T-helper 1 cell treated with Interleukin-12 subunit alpha and Interleukin-12 subunit beta and Interleukin-4 antibody, amounts not matched to agents 30 ng/mL and 1 ng/mL, for 36 hours (primary cell): ENCODE results near the gene RNASEL. TPM values are rescaled to one million over a fixed set of nuclear protein-coding genes. Genes with fewer than 3 reads are reported as not detected.
"Not testable (repeated sequence)": the region's sequence is repeated elsewhere in the genome, so short reads cannot be mapped to it uniquely, and the experiment has no call there.

Source experiments
- intact Hi-C: fragments of 100-400 bp; cut with micrococcal nuclease; formaldehyde crosslinking; loops from one replicate; pipeline ENCODE4 v1.15.1; 2024
- total RNA-seq: library from RNA; stranded (reverse); gene quantifications from 2 replicates; pipeline ENCODE4 v1.2.3, GENCODE V29; 2022

Gene RNASEL
- total RNA-seq, 1 donor from 2014 or later: 5.3 TPM

GRCh38 chr1:182569939-182570610 lies 19.0 kb downstream of the RNASEL start:
- intact Hi-C loops: no loop called here

GRCh38 chr1:182568647-182569284 lies 20.3 kb downstream of the RNASEL start:
- intact Hi-C loops: no loop called here

GRCh38 chr1:182567629-182568028 lies 21.4 kb downstream of the RNASEL start:
- intact Hi-C loops: no loop called here

- intact Hi-C loops: no loop called here
Observed at GRCh38 chr1:182565537-182565936, 23.5 kb downstream of the RNASEL start.

GRCh38 chr1:182564406-182565004 lies 24.6 kb downstream of the RNASEL start:
- intact Hi-C loops: no loop called here

GRCh38 chr1:182563095-182563494 lies 26.0 kb downstream of the RNASEL start:
- intact Hi-C loops: no loop called here

GRCh38 chr1:182561456-182561855 lies 27.6 kb downstream of the RNASEL start:
- intact Hi-C loops: no loop called here

GRCh38 chr1:182560392-182560984 lies 28.6 kb downstream of the RNASEL start:
- intact Hi-C loops: no loop called here

GRCh38 chr1:182556279-182556678 lies 32.8 kb downstream of the RNASEL start:
- intact Hi-C loops: no loop called here

- intact Hi-C loops: no loop called here
Observed at GRCh38 chr1:182555493-182555892, 33.6 kb downstream of the RNASEL start.

- intact Hi-C loops: no loop called here
Observed at GRCh38 chr1:182552527-182552926, 36.5 kb downstream of the RNASEL start.

- intact Hi-C loops: no loop called here
Observed at GRCh38 chr1:182549811-182550210, 39.2 kb downstream of the RNASEL start.

GRCh38 chr1:182549346-182549745 lies 39.7 kb downstream of the RNASEL start:
- intact Hi-C loops: no loop called here

GRCh38 chr1:182533896-182534295 lies 55.2 kb downstream of the RNASEL start:
- intact Hi-C loops: no loop called here

GRCh38 chr1:182528206-182528605 lies 60.9 kb downstream of the RNASEL start:
- intact Hi-C loops: not testable (repeated sequence)

- intact Hi-C loops: no loop called here
Observed at GRCh38 chr1:182527680-182528079, 61.4 kb downstream of the RNASEL start.

- intact Hi-C loops: no loop called here
Observed at GRCh38 chr1:182525342-182525741, 63.7 kb downstream of the RNASEL start.

Other genes starting within 250 kb of the RNASEL start
- gene GLUL, start 197.5 kb downstream of the RNASEL start, total RNA-seq: 218 and 225 TPM in 2 replicates
- not detected in 2 replicates for gene TEDDM1, start 188.6 kb downstream of the RNASEL start, total RNA-seq
- not detected in 2 replicates for gene RGSL1, start 139.1 kb downstream of the RNASEL start, total RNA-seq
- 35.7 and 37.8 TPM in 2 replicates for gene RGS16, start 15.1 kb upstream of the RNASEL start, total RNA-seq
- 0.17 TPM in 1 of 2 replicates, not detected in the other for gene RGS8, start 95.3 kb upstream of the RNASEL start, total RNA-seq
- gene NPL, start 200.5 kb upstream of the RNASEL start, total RNA-seq: 2.6 and 4.4 TPM in 2 replicates